Kidney epithelial cell (primary cell): ENCODE results near the gene GP9. TPM values are rescaled to one million over a fixed set of nuclear protein-coding genes. Genes with fewer than 3 reads are reported as not detected.

ENCODE experiments used
- DNase-seq: peaks from one replicate; pipeline ENCODE4 v3.0.0-alpha.2; 2010; ENCODE audit warnings: low read depth
- H3K27me3 ChIP-seq: 2 replicates; pipeline ENCODE4 v1.6.0; 2011; ENCODE audit warnings: low read length; ENCODE audit not compliant: control insufficient read depth, insufficient read depth
- H3K36me3 ChIP-seq: 2 replicates; pipeline ENCODE4 v1.5.1; 2011; ENCODE audit warnings: low read length; ENCODE audit not compliant: control insufficient read depth, insufficient read depth
- H3K4me3 ChIP-seq: 2 replicates; pipeline ENCODE4 v1.5.1; 2011; ENCODE audit warnings: low read depth, mild to moderate bottlenecking, control low read depth, low read length
- CTCF ChIP-seq: IDR thresholded peaks from 2 replicates; pipeline ENCODE4 v1.5.1; 2011; ENCODE audit warnings: mild to moderate bottlenecking, moderate library complexity, low read length, control low read depth, inconsistent platforms; ENCODE audit not compliant: insufficient read depth, poor library complexity, severe bottlenecking
- total RNA-seq: library from RNA; depleted of rRNA; stranded (reverse); fragments of >200 nt; gene quantifications from 2 replicates; pipeline ENCODE4 v1.2.3, GENCODE V29; 2015

The GP9 gene
- total RNA-seq, 1 donor from 2014 or later: not detected

- H3K27me3 ChIP-seq: peaks cover 15% of the 10 kb centered on the region
- H3K36me3 ChIP-seq: no peaks in the 10 kb centered on the region
- TF ChIP-seq CTCF: no peak
- no peak for DNase-seq
- no peak overlapping the region for H3K4me3 ChIP-seq
Observed at GRCh38 chr3:129056451-129057173, 4.0 kb upstream of the GP9 start.

GRCh38 chr3:129057249-129057648, 3.3 kb upstream of the GP9 start:
- no peaks in the 10 kb centered on the region for H3K36me3 ChIP-seq
- no peak for TF ChIP-seq CTCF
- DNase-seq: no peak
- no peak overlapping the region for H3K4me3 ChIP-seq
- peaks cover 15% of the 10 kb centered on the region for H3K27me3 ChIP-seq

GRCh38 chr3:129058441-129059200, 2.0 kb upstream of the GP9 start:
- DNase-seq: no peak
- no peak for TF ChIP-seq CTCF
- Histone ChIP-seq H3K36me3 (no peaks in the 10 kb centered on the region), H3K4me3 (no peak overlapping the region), H3K27me3 (peaks cover 15% of the 10 kb centered on the region)

- Histone ChIP-seq H3K36me3 (no peaks in the 10 kb centered on the region), H3K4me3 (no peak overlapping the region), H3K27me3 (peaks cover 15% of the 10 kb centered on the region)
- TF ChIP-seq CTCF: no peak
- no peak for DNase-seq
Observed at GRCh38 chr3:129059311-129059958, 1.1 kb upstream of the GP9 start.

- Histone ChIP-seq H3K27me3 (peaks cover 13% of the 10 kb centered on the region), H3K4me3 (no peak overlapping the region), H3K36me3 (no peaks in the 10 kb centered on the region)
- TF ChIP-seq CTCF: no peak
- DNase-seq: no peak
Observed at GRCh38 chr3:129061023-129061887, 676 bp downstream of the GP9 start.
